Smooth muscle cell (in vitro differentiated cells): Measurements from ENCODE around the gene R3HDM2. TPM values are rescaled to one million over a fixed set of nuclear protein-coding genes. Genes with fewer than 3 reads are reported as not detected.

Experiments
- DNase-seq: peaks from one replicate; lab custom pipeline; 2025; ENCODE audit not compliant: unreplicated experiment; lab: John Stamatoyannopoulos, UW
- H2AFZ ChIP-seq: fragments of 200-600 bp; sonication (generic); 2 replicates; pipeline ENCODE4 v1.6.0; 2016; ENCODE audit warnings: antibody characterized with exemption, low read depth, mild to moderate bottlenecking
- H3F3A ChIP-seq: fragments of 200-600 bp; sonication (generic); 2 replicates; pipeline ENCODE4 v1.6.0; 2017; ENCODE audit warnings: antibody characterized with exemption, low read depth
- H3K27ac ChIP-seq: fragments of 200-600 bp; sonication (generic); 2 replicates; pipeline ENCODE4 v1.5.1; 2016; ENCODE audit warnings: low read depth, mild to moderate bottlenecking
- H3K27me3 ChIP-seq: fragments of 200-600 bp; sonication (generic); 2 replicates; pipeline ENCODE4 v1.6.1; 2016; ENCODE audit warnings: low read depth, mild to moderate bottlenecking
- H3K36me3 ChIP-seq: fragments of 200-600 bp; sonication (generic); 2 replicates; pipeline ENCODE4 v1.5.1; 2016; ENCODE audit warnings: low read depth
- H3K4me1 ChIP-seq: fragments of 200-600 bp; sonication (generic); 2 replicates; pipeline ENCODE4 v1.5.1; 2016; ENCODE audit warnings: low read depth
- H3K4me2 ChIP-seq: fragments of 200-600 bp; sonication (generic); 2 replicates; pipeline ENCODE4 v1.6.0; 2016; ENCODE audit warnings: mild to moderate bottlenecking
- H3K4me3 ChIP-seq: fragments of 200-600 bp; sonication (generic); 2 replicates; pipeline ENCODE4 v1.5.1; 2016; ENCODE audit warnings: mild to moderate bottlenecking
- H3K79me2 ChIP-seq: fragments of 200-600 bp; sonication (generic); 2 replicates; pipeline ENCODE4 v1.6.0; 2016; ENCODE audit warnings: low read depth, mild to moderate bottlenecking
- H3K9ac ChIP-seq: fragments of 200-600 bp; sonication (generic); 2 replicates; pipeline ENCODE4 v1.6.0; 2016; ENCODE audit warnings: low read depth
- H3K9me3 ChIP-seq: fragments of 200-600 bp; sonication (generic); replicated peaks from 2 replicates; pipeline ENCODE4 v1.5.1; 2016; ENCODE audit warnings: low read depth
- H4K20me1 ChIP-seq: fragments of 200-600 bp; sonication (generic); 2 replicates; pipeline ENCODE4 v1.6.0; 2016; ENCODE audit warnings: low read depth
- CTCF ChIP-seq: fragments of 200-600 bp; sonication (generic); IDR thresholded peaks from 2 replicates; pipeline ENCODE4 v1.5.1; 2017; ENCODE audit warnings: borderline replicate concordance, mild to moderate bottlenecking, antibody characterized with exemption; ENCODE audit not compliant: insufficient read depth, poor library complexity, severe bottlenecking
- WGBS: methylation state at CpG from one replicate; pipeline ENCODE4 v1.1.7; 2016; ENCODE audit warnings: low lambda C conversion rate; 5-methylcytosine and 5-hydroxymethylcytosine counted together
- polyA plus RNA-seq: library from polyadenylated mRNA; unstranded; fragments of >200 nt; fragmentation: Nextera tagmentation; extraction: Ambion mirVana; gene quantifications from 2 replicates; pipeline ENCODE4 v1.2.1, GENCODE V29; 2016
- total RNA-seq: library from RNA; depleted of rRNA; stranded (reverse); fragments of >200 nt; gene quantifications from 2 replicates; pipeline ENCODE4 v1.2.3, GENCODE V29; 2014

R3HDM2 gene
- total and polyA plus RNA-seq, 2 experiments from 2014 or later: 12.2 to 16.0 TPM

GRCh38 chr12:57219993-57220754, 210.7 kb downstream of the R3HDM2 start:
- Histone ChIP-seq H3K9ac (no peak overlapping the region), H3K79me2 (no peaks in the 10 kb centered on the region), H3K27me3 (peaks cover 86% of the 10 kb centered on the region), H3K27ac (no peak overlapping the region), H3K4me3 (peak overlapping the region; percentile 8), H3K9me3 (no peaks in the 10 kb centered on the region), H2AFZ (no peak overlapping the region), H4K20me1 (peaks cover 8% of the 10 kb centered on the region), H3K4me2 (peak overlapping the region; percentile 68), H3K4me1 (peaks cover 33% of the 10 kb centered on the region), H3F3A (peaks cover 4% of the 10 kb centered on the region), H3K36me3 (no peaks in the 10 kb centered on the region)
- WGBS: 9% methylated on average over 14 of the region's 38 CpGs
- no peak for TF ChIP-seq CTCF
- no peak for DNase-seq

DNA sequence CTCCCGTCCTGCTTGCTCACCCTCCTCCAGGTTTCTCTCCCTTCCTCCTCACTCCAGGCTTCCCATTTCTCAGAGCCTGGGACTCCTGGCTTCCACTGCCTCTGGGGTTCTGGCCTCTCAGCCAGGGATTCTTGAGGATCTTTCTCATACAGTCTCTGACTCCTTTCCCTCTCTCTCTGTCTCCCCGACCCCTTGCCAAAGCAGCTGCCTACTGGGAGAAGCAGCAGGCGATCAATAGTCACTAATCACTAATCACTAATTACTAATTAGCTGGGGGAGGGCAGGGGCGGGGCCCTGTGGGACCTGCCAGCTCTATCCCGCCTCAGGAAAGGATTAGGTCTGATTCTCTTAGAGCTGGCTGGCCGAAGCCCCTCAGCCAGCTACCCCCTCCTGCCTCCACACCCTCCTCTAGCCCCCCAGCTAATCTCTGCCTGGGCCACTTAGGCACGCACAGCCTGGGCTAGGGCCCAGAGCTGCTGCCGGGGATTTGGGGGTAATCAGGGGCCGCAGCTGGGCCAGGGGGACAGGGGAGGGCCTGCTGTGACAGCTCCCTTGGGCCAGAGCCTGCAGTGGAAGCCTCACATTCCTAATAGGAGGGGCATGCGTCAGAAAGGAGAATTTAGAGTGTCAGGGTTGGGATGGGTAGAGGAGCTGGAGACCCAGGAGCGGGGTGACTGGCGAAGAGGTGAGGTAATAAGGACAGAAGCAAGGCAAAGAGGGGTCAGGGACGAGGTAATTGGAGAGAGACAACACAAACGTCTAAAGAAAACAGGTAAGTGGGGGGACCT, 211.4 kb downstream of the R3HDM2 start:
- Histone ChIP-seq H4K20me1 (peaks cover 16% of the 10 kb centered on the region), H3K27ac (no peak overlapping the region), H3K4me2 (no peak overlapping the region), H3K36me3 (no peaks in the 10 kb centered on the region), H2AFZ (no peak overlapping the region), H3K4me3 (no peak overlapping the region), H3K4me1 (peaks cover 33% of the 10 kb centered on the region), H3K27me3 (peaks cover 85% of the 10 kb centered on the region), H3K9me3 (no peaks in the 10 kb centered on the region), H3K9ac (no peak overlapping the region), H3F3A (peaks cover 8% of the 10 kb centered on the region), H3K79me2 (no peaks in the 10 kb centered on the region)
- no peak for DNase-seq
- TF ChIP-seq CTCF: no peak
- WGBS: 42% methylated on average over 13 of the region's 14 CpGs

DNA sequence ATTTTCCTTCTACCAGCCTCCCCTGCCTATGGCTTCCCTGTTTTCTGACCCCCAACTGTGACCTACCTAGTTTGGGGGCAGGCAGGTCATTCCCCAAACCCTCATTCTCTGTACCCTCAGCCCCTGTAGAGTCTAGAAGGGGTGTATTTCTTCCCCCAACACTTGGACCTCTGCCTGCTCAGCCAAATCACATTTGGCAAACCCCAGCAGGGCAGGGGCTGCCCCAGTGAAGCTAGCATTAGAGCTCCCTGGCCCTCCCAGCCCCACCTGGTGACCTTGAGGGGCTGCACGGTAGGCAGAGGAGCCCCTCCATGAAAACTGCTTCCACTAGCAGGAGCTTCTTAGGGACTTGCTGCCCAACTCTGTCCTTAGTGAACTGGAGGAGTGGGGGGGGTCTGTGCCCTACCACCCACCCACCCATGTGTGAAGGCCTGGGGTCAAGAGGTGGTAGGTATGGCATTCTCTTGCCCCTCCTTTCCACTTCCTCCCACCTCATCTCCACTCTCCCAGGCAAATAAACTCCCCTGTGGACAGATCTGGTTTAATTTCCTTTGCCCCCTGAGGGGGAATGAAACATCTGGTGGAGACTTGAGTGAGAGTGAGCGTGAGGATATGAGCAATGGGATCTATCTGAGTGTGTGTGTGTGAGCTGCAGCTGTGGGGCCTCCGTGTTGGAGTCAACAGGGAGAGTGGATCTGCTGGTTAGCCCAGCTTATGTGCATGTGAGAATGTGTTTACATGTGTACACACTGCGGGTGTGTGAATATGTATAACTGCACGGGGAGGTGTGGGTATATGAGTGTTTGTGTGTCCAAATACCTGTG, 212.6 kb downstream of the R3HDM2 start:
- Histone ChIP-seq H3K36me3 (no peaks in the 10 kb centered on the region), H3K79me2 (no peaks in the 10 kb centered on the region), H4K20me1 (peaks cover 27% of the 10 kb centered on the region), H3K4me2 (no peak overlapping the region), H3K4me3 (no peak overlapping the region), H3K4me1 (peaks cover 33% of the 10 kb centered on the region), H3F3A (peaks cover 14% of the 10 kb centered on the region), H2AFZ (no peak overlapping the region), H3K9ac (no peak overlapping the region), H3K9me3 (no peaks in the 10 kb centered on the region), H3K27me3 (peaks cover 84% of the 10 kb centered on the region), H3K27ac (no peak overlapping the region)
- no peak for TF ChIP-seq CTCF
- 53% methylated on average over 5 of the region's 5 CpGs for WGBS
- no peak for DNase-seq
